ENCODE results near the gene MPZL2.

MPZL2 gene

GRCh38 chr11:118221419-118221818, 42.7 kb downstream of the MPZL2 start:
- TF ChIP-seq CTCF (IDR thresholded peaks at IDR 0.05; ENCODE audit: extremely low read depth, missing control alignments), result no peak
- DNase-seq (ENCODE audit: low spot score), result no peak

- no peak for TF ChIP-seq CTCF (IDR thresholded peaks at IDR 0.05; ENCODE audit: extremely low read depth, missing control alignments)
- DNase-seq (ENCODE audit: low spot score), result no peak
These were observed 44.4 kb downstream of the MPZL2 start for GRCh38 chr11:118219732-118220131.

GRCh38 chr11:118219244-118219643, 44.9 kb downstream of the MPZL2 start:
- TF ChIP-seq CTCF (IDR thresholded peaks at IDR 0.05; ENCODE audit: extremely low read depth, missing control alignments), result no peak
- no peak for DNase-seq (ENCODE audit: low spot score)

- no peak for DNase-seq (ENCODE audit: low spot score)
- TF ChIP-seq CTCF (IDR thresholded peaks at IDR 0.05; ENCODE audit: extremely low read depth, missing control alignments), result no peak
These were observed 46.5 kb downstream of the MPZL2 start for GRCh38 chr11:118217575-118217974.

- DNase-seq (ENCODE audit: low spot score), result peak; percentile 31
- no peak for TF ChIP-seq CTCF (IDR thresholded peaks at IDR 0.05; ENCODE audit: extremely low read depth, missing control alignments)
These were observed 47.2 kb downstream of the MPZL2 start for GRCh38 chr11:118216621-118217481.

- no peak for DNase-seq (ENCODE audit: low spot score)
- no peak for TF ChIP-seq CTCF (IDR thresholded peaks at IDR 0.05; ENCODE audit: extremely low read depth, missing control alignments)
These were observed 48.3 kb downstream of the MPZL2 start for GRCh38 chr11:118215765-118216164.

GRCh38 chr11:118215262-118215661, 48.8 kb downstream of the MPZL2 start:
- no peak for DNase-seq (ENCODE audit: low spot score)
- no peak for TF ChIP-seq CTCF (IDR thresholded peaks at IDR 0.05; ENCODE audit: extremely low read depth, missing control alignments)

Measured in GM20000 (cell line).